GM23338 (cell line): Measurements from ENCODE around the gene UBASH3B. TPM values are rescaled to one million over a fixed set of nuclear protein-coding genes. Genes with fewer than 3 reads are reported as not detected.

ENCODE experiments used
- ATAC-seq: fragments of 200-7000 bp; cut with Tn5 transposase; 3 replicates; pipeline ENCODE4 v1.9.1; 2020
- DNase-seq: peaks from one replicate; pipeline ENCODE4 v3.0.0-alpha.2; 2015; ENCODE audit warnings: low spot score
- H2AFZ ChIP-seq: fragments of 200-600 bp; sonication (generic); 2 replicates; pipeline ENCODE4 v1.8.0; 2016; ENCODE audit warnings: antibody characterized with exemption, mild to moderate bottlenecking, moderate library complexity
- H3F3A ChIP-seq: fragments of 200-600 bp; sonication (generic); replicated peaks from 2 replicates; pipeline ENCODE4 v1.8.0; 2017; ENCODE audit warnings: antibody characterized with exemption, mixed run types, low read depth
- H3K27ac ChIP-seq: fragments of 200-600 bp; sonication (generic); 2 replicates; pipeline ENCODE4 v1.6.1; 2016; ENCODE audit warnings: low read depth
- H3K27me3 ChIP-seq: fragments of 200-600 bp; sonication (generic); 2 replicates; pipeline ENCODE4 v1.8.0; 2016; ENCODE audit warnings: mild to moderate bottlenecking, mixed run types, moderate library complexity; ENCODE audit not compliant: insufficient read depth
- H3K36me3 ChIP-seq: fragments of 200-600 bp; sonication (generic); 2 replicates; pipeline ENCODE4 v1.8.0; 2016; ENCODE audit warnings: mild to moderate bottlenecking; ENCODE audit not compliant: insufficient read depth
- H3K4me1 ChIP-seq: fragments of 200-600 bp; sonication (generic); 2 replicates; pipeline ENCODE4 v1.8.0; 2016; ENCODE audit warnings: mild to moderate bottlenecking, moderate library complexity; ENCODE audit not compliant: insufficient read depth
- H3K4me2 ChIP-seq: fragments of 200-600 bp; sonication (generic); 2 replicates; pipeline ENCODE4 v1.7.1; 2017; ENCODE audit warnings: mixed run types
- H3K4me3 ChIP-seq: fragments of 200-600 bp; sonication (generic); 2 replicates; pipeline ENCODE4 v1.6.1; 2016; ENCODE audit warnings: mixed run types
- H3K79me2 ChIP-seq: fragments of 200-600 bp; sonication (generic); replicated peaks from 2 replicates; pipeline ENCODE4 v1.8.0; 2017; ENCODE audit warnings: mild to moderate bottlenecking; ENCODE audit not compliant: insufficient read depth
- H3K9me2 ChIP-seq: fragments of 200-600 bp; sonication (generic); 2 replicates; pipeline ENCODE4 v1.8.0; 2017; ENCODE audit not compliant: insufficient read depth
- H4K20me1 ChIP-seq: fragments of 200-600 bp; sonication (generic); replicated peaks from 2 replicates; pipeline ENCODE4 v1.8.0; 2017; ENCODE audit warnings: mild to moderate bottlenecking; ENCODE audit not compliant: insufficient read depth
- H3K27ac Mint-ChIP-seq: 2 replicates; pipeline ENCODE4 v1.8.0; 2020; ENCODE audit warnings: inconsistent platforms, mild to moderate bottlenecking, moderate library complexity, mixed read lengths
- H3K27me3 Mint-ChIP-seq: 3 replicates; pipeline ENCODE4 v1.8.0; 2022; ENCODE audit warnings: low read depth, mild to moderate bottlenecking, moderate library complexity, mixed read lengths, inconsistent platforms; ENCODE audit not compliant: insufficient read depth, poor library complexity
- H3K36me3 Mint-ChIP-seq: 3 replicates; pipeline ENCODE4 v1.8.0; 2021; ENCODE audit warnings: low read depth, mild to moderate bottlenecking, inconsistent platforms, moderate library complexity, mixed read lengths
- H3K4me1 Mint-ChIP-seq: 3 replicates; pipeline ENCODE4 v1.8.0; 2020; ENCODE audit warnings: mild to moderate bottlenecking, inconsistent platforms, mixed read lengths
- H3K4me3 Mint-ChIP-seq: 3 replicates; pipeline ENCODE4 v1.8.0; 2021; ENCODE audit warnings: moderate library complexity, mild to moderate bottlenecking, inconsistent platforms, mixed read lengths
- H3K9me3 Mint-ChIP-seq: 3 replicates; pipeline ENCODE4 v1.8.0; 2020; ENCODE audit warnings: moderate library complexity, mild to moderate bottlenecking, inconsistent platforms, mixed read lengths
- CREB1 ChIP-seq: fragments of 250-450 bp; sonication (Bioruptor Pico); IDR thresholded peaks from 2 replicates; pipeline ENCODE4 v1.5.0; 2020; ENCODE audit warnings: low read depth, mild to moderate bottlenecking, moderate library complexity
- EZH2 ChIP-seq: fragments of 200-600 bp; sonication (generic); IDR thresholded peaks from one replicate; pipeline ENCODE4 v1.8.0; 2017; ENCODE audit warnings: antibody characterized with exemption, mild to moderate bottlenecking, low read depth; ENCODE audit not compliant: unreplicated experiment
- EZH2phosphoT487 ChIP-seq: fragments of 200-600 bp; sonication (generic); IDR thresholded peaks from one replicate; pipeline ENCODE4 v1.8.1; 2018; ENCODE audit warnings: antibody characterized with exemption; ENCODE audit not compliant: unreplicated experiment
- JUNB ChIP-seq: IDR thresholded peaks from one replicate; pipeline ENCODE4 v1.6.1; 2016; ENCODE audit warnings: antibody characterized with exemption; ENCODE audit not compliant: unreplicated experiment
- NANOG ChIP-seq: IDR thresholded peaks from 2 replicates; pipeline ENCODE4 v1.6.1; 2016; ENCODE audit warnings: antibody characterized with exemption, borderline replicate concordance
- POLR2AphosphoS5 ChIP-seq: IDR thresholded peaks from 2 replicates; pipeline ENCODE4 v1.6.1; 2016; ENCODE audit warnings: antibody characterized with exemption, low read depth
- STAT1 ChIP-seq: IDR thresholded peaks from one replicate; pipeline ENCODE4 v1.6.1; 2016; ENCODE audit warnings: antibody characterized with exemption; ENCODE audit not compliant: unreplicated experiment
- polyA plus RNA-seq: library from polyadenylated mRNA; unstranded; fragments of >200 nt; fragmentation: Nextera tagmentation; extraction: Ambion mirVana; gene quantifications from 2 replicates; pipeline ENCODE4 v1.2.1, GENCODE V29; 2016
- total RNA-seq: library from RNA; depleted of rRNA; stranded (reverse); fragments of >200 nt; shearing (Covaris generic); gene quantifications from 2 replicates; pipeline ENCODE4 v1.2.3, GENCODE V29; 2014
- TF ChIP-seq, protein P1 (sequence below): fragments of 250-450 bp; sonication (Bioruptor Pico); IDR thresholded peaks from 2 replicates; pipeline ENCODE4 v1.5.0; 2020; ENCODE audit warnings: mild to moderate bottlenecking, moderate library complexity

The UBASH3B gene
- total and polyA plus RNA-seq, 2 experiments from 2014 or later = 2.1 to 12.0 TPM

DNA sequence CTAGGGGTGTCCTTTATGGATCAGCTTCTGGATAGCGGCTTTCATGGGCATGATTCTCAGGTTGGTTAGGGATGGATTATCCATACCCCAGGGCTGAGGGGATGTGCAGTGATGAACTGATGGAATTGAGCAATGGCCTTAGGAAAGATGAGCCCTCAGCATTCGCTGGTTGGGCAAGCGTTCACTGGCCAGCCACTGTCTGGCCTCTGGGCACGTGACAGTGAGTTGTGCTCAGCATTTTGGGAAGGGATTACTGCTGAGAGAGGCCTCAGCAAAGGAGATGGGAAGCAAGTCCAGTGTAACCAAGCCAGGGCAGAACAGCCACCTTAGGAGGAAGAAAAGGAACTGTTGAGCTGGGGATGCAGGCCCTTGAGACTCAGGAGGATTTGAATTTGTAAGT, 17.4 kb downstream of the UBASH3B start:
- Mint-ChIP-seq H3K27me3 (peaks cover 2% of the 10 kb centered on the region), H3K4me1 (peaks cover 7% of the 10 kb centered on the region), H3K9me3 (peaks cover 5% of the 10 kb centered on the region; the same call in 1 of the 3 replicates), H3K4me3 (no peak overlapping the region), H3K36me3 (peaks cover 4% of the 10 kb centered on the region; the same call in 1 of the 3 replicates), H3K27ac (no peak overlapping the region)
- Histone ChIP-seq H2AFZ (no peak overlapping the region), H3K36me3 (no peaks in the 10 kb centered on the region), H3K9me2 (no peaks in the 10 kb centered on the region), H3K4me3 (no peak overlapping the region), H3K27me3 (no peaks in the 10 kb centered on the region), H4K20me1 (no peaks in the 10 kb centered on the region), H3K79me2 (no peaks in the 10 kb centered on the region), H3K4me1 (no peaks in the 10 kb centered on the region), H3F3A (no peaks in the 10 kb centered on the region), H3K4me2 (no peak overlapping the region), H3K27ac (no peak overlapping the region)
- DNase-seq (no peak), ATAC-seq (no peak)
- TF ChIP-seq NANOG (no peak), JUNB (no peak), STAT1 (no peak)

DNA sequence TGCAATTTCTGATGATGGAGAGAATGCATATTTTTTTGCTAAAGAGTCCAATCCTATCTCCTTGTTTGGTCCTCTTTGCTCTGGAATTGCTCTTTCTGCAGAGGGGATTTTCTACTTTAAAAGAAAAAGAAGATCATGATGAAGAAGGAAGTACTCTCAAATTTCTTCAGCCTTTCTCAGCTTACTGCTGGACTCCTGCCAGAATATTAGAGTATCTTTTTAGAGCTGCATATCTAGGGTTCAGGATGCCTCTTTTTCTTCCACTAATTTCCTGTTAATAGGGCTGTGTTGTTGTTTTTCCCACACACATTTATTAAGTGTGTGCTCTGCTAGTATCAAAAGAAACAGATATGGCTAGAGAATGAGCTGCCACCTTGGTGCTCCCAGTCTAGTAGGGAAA, 18.2 kb downstream of the UBASH3B start:
- peaks cover 2% of the 10 kb centered on the region for H3K27me3 Mint-ChIP-seq

More for the DNA sequence above, 18.2 kb downstream of the UBASH3B start:
- Histone ChIP-seq H3F3A (no peaks in the 10 kb centered on the region), H3K4me3 (no peak overlapping the region), H3K36me3 (no peaks in the 10 kb centered on the region), H3K27me3 (no peaks in the 10 kb centered on the region), H3K4me1 (no peaks in the 10 kb centered on the region), H3K9me2 (no peaks in the 10 kb centered on the region), H3K27ac (no peak overlapping the region), H3K4me2 (no peak overlapping the region), H3K79me2 (no peaks in the 10 kb centered on the region), H4K20me1 (no peaks in the 10 kb centered on the region), H2AFZ (no peak overlapping the region)
- no peak for DNase-seq
- no peak overlapping the region for H3K27ac Mint-ChIP-seq
- ATAC-seq = no peak
- peaks cover 7% of the 10 kb centered on the region for H3K4me1 Mint-ChIP-seq
- peaks cover 5% of the 10 kb centered on the region; the same call in 1 of the 3 replicates for H3K9me3 Mint-ChIP-seq
- no peak overlapping the region for H3K4me3 Mint-ChIP-seq
- H3K36me3 Mint-ChIP-seq = peaks cover 4% of the 10 kb centered on the region; the same call in 1 of the 3 replicates
- no peak for TF ChIP-seq POLR2AphosphoS5
- TF ChIP-seq CREB1 (CRISPR knock-in tag) = no peak
- TF ChIP-seq, protein P1, sequence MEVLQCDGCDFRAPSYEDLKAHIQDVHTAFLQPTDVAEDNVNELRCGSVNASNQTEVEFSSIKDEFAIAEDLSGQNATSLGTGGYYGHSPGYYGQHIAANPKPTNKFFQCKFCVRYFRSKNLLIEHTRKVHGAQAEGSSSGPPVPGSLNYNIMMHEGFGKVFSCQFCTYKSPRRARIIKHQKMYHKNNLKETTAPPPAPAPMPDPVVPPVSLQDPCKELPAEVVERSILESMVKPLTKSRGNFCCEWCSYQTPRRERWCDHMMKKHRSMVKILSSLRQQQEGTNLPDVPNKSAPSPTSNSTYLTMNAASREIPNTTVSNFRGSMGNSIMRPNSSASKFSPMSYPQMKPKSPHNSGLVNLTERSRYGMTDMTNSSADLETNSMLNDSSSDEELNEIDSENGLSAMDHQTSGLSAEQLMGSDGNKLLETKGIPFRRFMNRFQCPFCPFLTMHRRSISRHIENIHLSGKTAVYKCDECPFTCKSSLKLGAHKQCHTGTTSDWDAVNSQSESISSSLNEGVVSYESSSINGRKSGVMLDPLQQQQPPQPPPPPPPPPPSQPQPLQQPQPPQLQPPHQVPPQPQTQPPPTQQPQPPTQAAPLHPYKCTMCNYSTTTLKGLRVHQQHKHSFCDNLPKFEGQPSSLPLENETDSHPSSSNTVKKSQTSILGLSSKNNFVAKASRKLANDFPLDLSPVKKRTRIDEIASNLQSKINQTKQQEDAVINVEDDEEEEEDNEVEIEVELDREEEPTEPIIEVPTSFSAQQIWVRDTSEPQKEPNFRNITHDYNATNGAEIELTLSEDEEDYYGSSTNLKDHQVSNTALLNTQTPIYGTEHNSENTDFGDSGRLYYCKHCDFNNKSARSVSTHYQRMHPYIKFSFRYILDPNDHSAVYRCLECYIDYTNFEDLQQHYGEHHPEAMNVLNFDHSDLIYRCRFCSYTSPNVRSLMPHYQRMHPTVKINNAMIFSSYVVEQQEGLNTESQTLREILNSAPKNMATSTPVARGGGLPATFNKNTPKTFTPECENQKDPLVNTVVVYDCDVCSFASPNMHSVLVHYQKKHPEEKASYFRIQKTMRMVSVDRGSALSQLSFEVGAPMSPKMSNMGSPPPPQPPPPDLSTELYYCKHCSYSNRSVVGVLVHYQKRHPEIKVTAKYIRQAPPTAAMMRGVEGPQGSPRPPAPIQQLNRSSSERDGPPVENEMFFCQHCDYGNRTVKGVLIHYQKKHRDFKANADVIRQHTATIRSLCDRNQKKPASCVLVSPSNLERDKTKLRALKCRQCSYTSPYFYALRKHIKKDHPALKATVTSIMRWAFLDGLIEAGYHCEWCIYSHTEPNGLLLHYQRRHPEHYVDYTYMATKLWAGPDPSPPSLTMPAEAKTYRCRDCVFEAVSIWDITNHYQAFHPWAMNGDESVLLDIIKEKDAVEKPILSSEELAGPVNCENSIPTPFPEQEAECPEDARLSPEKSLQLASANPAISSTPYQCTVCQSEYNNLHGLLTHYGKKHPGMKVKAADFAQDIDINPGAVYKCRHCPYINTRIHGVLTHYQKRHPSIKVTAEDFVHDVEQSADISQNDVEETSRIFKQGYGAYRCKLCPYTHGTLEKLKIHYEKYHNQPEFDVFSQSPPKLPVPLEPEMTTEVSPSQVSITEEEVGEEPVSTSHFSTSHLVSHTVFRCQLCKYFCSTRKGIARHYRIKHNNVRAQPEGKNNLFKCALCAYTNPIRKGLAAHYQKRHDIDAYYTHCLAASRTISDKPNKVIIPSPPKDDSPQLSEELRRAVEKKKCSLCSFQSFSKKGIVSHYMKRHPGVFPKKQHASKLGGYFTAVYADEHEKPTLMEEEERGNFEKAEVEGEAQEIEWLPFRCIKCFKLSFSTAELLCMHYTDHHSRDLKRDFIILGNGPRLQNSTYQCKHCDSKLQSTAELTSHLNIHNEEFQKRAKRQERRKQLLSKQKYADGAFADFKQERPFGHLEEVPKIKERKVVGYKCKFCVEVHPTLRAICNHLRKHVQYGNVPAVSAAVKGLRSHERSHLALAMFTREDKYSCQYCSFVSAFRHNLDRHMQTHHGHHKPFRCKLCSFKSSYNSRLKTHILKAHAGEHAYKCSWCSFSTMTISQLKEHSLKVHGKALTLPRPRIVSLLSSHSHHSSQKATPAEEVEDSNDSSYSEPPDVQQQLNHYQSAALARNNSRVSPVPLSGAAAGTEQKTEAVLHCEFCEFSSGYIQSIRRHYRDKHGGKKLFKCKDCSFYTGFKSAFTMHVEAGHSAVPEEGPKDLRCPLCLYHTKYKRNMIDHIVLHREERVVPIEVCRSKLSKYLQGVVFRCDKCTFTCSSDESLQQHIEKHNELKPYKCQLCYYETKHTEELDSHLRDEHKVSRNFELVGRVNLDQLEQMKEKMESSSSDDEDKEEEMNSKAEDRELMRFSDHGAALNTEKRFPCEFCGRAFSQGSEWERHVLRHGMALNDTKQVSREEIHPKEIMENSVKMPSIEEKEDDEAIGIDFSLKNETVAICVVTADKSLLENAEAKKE (CRISPR knock-in tag) = no peak
- no peak for TF ChIP-seq STAT1
- no peak for TF ChIP-seq EZH2phosphoT487
- no peak for TF ChIP-seq JUNB
- TF ChIP-seq EZH2 = no peak
